Stimulated activated naive CD8-positive, alpha-beta T cell treated with anti-CD3 and anti-CD28 coated beads, Interleukin-15, Interleukin-2, amounts not matched to agents 100 ng/mL and 50 ng/mL, for 24 hours (primary cell): ENCODE measurements around the gene RHEB.

ENCODE experiments used
- H3K27ac Mint-ChIP-seq: one replicate; pipeline ENCODE4 v1.8.0; 2021; ENCODE audit warnings: mild to moderate bottlenecking, mixed read lengths
- H3K27me3 Mint-ChIP-seq: one replicate; pipeline ENCODE4 v1.8.0; 2021; ENCODE audit warnings: mixed read lengths
- H3K36me3 Mint-ChIP-seq: one replicate; pipeline ENCODE4 v1.8.0; 2021; ENCODE audit warnings: low read depth, mixed read lengths
- H3K4me1 Mint-ChIP-seq: one replicate; pipeline ENCODE4 v1.8.0; 2021; ENCODE audit warnings: low read depth, mixed read lengths
- H3K4me3 Mint-ChIP-seq: one replicate; pipeline ENCODE4 v1.8.0; 2021; ENCODE audit warnings: mild to moderate bottlenecking, mixed read lengths
- H3K9me3 Mint-ChIP-seq: one replicate; pipeline ENCODE4 v1.8.0; 2021; ENCODE audit warnings: mixed read lengths

The RHEB gene

DNA sequence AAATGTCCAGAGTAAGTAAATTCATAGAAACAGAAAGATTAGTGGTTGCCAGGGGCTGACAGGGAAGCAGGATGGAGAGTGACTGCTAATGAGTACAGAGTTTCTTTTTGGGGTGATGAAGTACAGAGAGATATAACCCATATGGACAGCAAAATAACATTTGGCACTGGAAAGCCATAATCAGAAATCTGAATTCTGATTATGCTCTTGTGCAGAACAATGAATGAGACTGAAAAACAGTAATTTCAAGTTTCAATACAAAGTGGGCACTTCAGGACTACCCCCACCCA, 4.5 kb downstream of the RHEB start:
- Mint-ChIP-seq H3K27me3 (no peaks in the 10 kb centered on the region), H3K27ac (peak overlapping the region; percentile 53), H3K4me3 (peak overlapping the region; percentile 5), H3K36me3 (peaks cover 33% of the 10 kb centered on the region), H3K9me3 (no peaks in the 10 kb centered on the region), H3K4me1 (peaks cover 83% of the 10 kb centered on the region)

DNA sequence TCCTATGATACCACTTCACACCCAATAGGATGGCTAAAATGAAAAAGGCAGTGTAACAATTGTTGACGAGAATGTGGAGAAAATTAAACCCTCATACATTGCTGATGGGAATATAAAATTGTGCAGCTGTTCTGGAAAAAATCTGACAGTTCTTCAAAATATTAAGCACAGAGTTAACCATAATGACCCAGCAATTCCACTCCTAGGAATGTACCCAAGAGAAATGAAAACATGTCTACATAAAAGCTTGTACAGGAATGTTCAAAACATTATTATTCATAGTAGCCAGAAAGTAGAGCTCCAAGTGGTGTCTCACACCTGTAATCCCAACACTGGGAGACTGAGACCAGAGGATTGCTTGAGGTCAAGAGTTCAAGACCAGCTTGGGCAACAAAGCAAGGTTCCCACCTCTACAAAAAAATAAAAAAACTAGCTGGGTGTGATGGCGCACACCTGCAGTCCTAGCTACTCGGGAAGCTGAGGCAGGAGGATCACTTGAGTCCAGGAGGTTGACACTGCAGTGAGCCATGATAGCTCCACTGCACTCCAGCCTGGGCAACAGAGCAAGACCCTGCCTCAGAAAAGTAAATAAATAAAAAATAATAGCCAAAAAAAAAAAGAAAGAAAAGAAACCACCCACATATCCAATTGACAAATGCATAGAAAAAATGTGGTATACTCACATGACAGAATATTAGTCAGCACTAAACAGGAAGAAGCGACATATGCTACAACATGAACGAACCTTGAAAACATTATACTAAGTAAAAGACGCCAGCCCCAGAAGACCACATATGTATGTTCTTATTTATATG, 5.0 kb downstream of the RHEB start:
- H3K27ac Mint-ChIP-seq = peak overlapping the region; percentile 53
- H3K27me3 Mint-ChIP-seq = no peaks in the 10 kb centered on the region
- H3K4me3 Mint-ChIP-seq = no peak overlapping the region
- H3K4me1 Mint-ChIP-seq = peaks cover 83% of the 10 kb centered on the region
- H3K36me3 Mint-ChIP-seq = peaks cover 33% of the 10 kb centered on the region
- no peaks in the 10 kb centered on the region for H3K9me3 Mint-ChIP-seq

DNA sequence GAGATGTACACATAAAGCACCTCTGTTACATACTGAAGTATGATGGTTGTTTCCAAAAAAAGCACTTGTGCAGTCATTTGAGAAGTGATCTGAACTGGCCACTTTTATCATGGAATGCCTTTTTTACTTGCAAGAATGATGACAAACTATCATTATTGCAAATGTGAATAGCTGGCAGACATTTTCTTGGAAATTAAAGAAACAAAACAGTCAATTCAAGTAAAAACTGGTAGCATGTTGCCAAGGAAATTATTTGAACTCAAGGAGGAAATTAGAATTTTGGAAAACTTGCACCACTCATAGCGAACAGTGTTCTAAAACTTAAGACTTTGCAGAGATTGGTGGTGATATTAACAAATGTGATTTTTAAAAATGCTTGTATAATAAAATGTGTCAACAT, 6.6 kb downstream of the RHEB start:
- Mint-ChIP-seq H3K27me3 (no peaks in the 10 kb centered on the region), H3K9me3 (no peaks in the 10 kb centered on the region), H3K4me3 (no peak overlapping the region), H3K36me3 (peaks cover 28% of the 10 kb centered on the region), H3K27ac (no peak overlapping the region), H3K4me1 (peaks cover 89% of the 10 kb centered on the region)

DNA sequence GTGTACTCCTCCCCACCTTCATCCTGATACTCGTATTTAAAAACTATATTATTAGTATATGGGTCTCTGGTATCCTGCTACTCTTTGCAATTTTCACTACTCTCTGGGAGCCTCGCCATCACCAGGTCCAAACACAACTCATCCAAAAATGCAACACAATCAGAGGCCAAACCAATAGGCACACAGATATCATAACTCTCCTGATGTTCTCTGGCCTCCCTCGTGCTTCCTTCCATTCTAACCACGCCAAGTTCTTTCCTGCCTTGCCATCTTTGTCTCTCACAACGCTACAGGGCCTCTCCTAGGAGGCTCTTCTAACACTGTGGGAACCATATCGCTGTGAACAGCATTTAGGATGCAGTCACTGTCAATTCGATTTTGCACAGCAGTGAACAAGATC, 7.3 kb downstream of the RHEB start:
- Mint-ChIP-seq H3K4me3 (no peak overlapping the region), H3K4me1 (peaks cover 86% of the 10 kb centered on the region), H3K9me3 (no peaks in the 10 kb centered on the region), H3K27me3 (no peaks in the 10 kb centered on the region), H3K36me3 (peaks cover 24% of the 10 kb centered on the region), H3K27ac (no peak overlapping the region)

DNA sequence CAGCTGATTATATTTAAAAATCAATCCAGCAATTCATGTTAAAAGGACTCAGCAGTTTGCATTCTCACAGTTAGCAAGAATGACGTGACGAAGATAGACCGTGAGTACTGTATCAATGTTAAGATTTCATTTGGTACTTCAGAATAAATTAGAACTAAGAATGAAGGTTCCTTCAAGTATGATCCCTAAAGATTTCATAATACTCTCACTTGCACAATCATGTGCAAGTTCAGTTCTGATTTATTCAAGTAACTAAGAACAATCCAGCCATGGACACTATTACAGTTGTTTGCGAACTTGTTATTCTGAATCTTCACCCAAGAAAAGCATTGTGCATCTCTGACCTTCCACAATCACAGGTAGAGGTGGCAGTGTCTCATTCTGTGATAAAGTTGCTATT, 7.7 kb downstream of the RHEB start:
- Mint-ChIP-seq H3K27ac (no peak overlapping the region), H3K4me1 (peaks cover 86% of the 10 kb centered on the region), H3K36me3 (peaks cover 24% of the 10 kb centered on the region), H3K9me3 (no peaks in the 10 kb centered on the region), H3K27me3 (no peaks in the 10 kb centered on the region), H3K4me3 (no peak overlapping the region)

DNA sequence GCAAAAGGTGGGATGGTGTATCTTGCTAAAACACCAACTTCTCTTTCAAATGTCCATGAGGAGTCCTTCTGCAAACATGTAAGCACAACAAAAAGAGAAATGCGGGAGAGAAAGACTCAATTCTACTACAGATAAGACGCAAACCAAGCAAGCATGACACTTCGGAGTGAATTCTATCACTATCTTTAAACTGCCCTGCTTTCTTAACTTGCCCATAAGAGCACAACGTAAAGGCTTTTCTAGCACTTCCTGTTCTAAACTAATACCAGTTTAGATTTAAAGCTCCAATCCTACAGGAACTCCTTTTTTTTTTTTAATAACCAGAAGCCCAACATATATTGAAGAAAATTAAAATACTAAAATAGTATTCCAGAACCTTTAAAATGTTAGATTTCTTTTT, 8.4 kb downstream of the RHEB start:
- H3K4me1 Mint-ChIP-seq = peaks cover 83% of the 10 kb centered on the region
- no peak overlapping the region for H3K27ac Mint-ChIP-seq
- no peaks in the 10 kb centered on the region for H3K27me3 Mint-ChIP-seq
- no peak overlapping the region for H3K4me3 Mint-ChIP-seq
- H3K9me3 Mint-ChIP-seq = no peaks in the 10 kb centered on the region
- H3K36me3 Mint-ChIP-seq = peaks cover 24% of the 10 kb centered on the region

DNA sequence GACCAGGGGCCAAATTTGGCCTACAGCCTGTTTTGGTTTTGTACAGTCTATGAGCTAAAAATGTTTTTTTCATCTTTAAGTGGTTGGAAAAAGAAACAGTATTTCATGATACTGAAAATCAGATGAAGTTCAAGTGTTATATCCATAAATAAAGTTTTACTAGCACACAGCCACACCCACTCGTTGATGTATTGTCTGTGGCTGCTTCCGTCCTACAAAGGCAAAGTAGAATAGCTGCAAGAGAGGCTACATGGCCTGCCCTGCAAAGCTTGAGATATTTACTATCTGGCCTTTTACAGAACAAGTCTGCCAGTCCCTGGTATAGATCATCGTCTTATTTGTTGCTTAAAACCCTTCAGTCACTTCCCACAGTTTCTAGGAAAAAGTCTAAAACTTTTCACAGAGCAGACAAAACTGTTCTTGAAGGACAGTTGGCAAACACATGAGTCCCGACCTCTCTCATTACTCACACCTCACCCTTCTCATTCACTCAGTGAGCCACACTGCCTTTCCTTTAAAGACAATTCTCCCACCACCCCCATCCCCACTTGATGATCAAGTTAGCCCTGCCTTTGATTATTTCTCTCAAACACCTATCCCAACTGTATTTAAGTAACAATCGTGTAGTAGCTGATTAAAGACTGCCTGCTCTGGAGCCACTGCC, 9.9 kb downstream of the RHEB start:
- H3K27me3 Mint-ChIP-seq = no peaks in the 10 kb centered on the region
- H3K36me3 Mint-ChIP-seq = peaks cover 24% of the 10 kb centered on the region
- H3K27ac Mint-ChIP-seq = no peak overlapping the region
- no peaks in the 10 kb centered on the region for H3K9me3 Mint-ChIP-seq
- H3K4me3 Mint-ChIP-seq = no peak overlapping the region
- H3K4me1 Mint-ChIP-seq = peaks cover 80% of the 10 kb centered on the region

DNA sequence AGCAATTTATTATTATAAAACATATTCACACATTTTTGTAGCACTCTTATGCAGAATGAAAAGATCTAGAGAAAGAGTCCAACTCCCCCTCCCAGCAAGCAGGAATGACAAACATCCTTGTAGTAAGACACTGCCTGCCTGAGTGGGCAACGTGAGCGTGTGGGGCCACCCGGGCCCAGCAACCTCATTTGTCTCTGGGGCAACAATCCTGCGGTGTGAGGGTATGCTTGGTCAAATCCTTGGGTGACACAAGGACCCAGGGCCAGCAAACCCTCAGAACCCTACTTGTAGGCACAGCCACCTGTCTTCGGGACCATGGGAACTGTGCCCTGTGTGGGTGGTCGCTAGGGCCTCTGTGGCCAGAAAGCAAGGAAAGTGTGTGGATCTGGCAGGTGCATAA, 10.7 kb downstream of the RHEB start:
- Mint-ChIP-seq H3K36me3 (peaks cover 17% of the 10 kb centered on the region), H3K27ac (no peak overlapping the region), H3K4me3 (no peak overlapping the region), H3K27me3 (no peaks in the 10 kb centered on the region), H3K9me3 (no peaks in the 10 kb centered on the region), H3K4me1 (peaks cover 80% of the 10 kb centered on the region)

DNA sequence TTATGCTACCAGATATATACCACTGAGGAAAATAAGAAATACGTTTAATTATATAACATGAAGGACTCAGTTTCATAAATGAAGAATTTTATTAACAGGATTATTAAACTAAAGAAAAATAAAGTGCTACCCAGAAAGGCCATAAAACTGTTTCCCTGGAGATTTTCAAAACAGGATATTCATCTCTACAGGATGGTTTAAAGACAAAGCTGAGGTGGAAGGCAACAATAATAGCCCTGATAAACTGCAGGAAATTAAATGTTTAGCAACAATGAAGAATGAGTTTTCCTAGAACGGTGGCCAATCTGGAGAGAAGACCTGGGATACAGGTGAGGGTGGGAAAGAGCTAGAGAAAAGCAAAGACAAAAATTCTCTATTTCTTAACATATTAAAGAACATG, 11.9 kb downstream of the RHEB start:
- no peak overlapping the region for H3K4me3 Mint-ChIP-seq
- H3K27me3 Mint-ChIP-seq = no peaks in the 10 kb centered on the region
- H3K36me3 Mint-ChIP-seq = peaks cover 10% of the 10 kb centered on the region
- peaks cover 77% of the 10 kb centered on the region for H3K4me1 Mint-ChIP-seq
- no peak overlapping the region for H3K27ac Mint-ChIP-seq
- no peaks in the 10 kb centered on the region for H3K9me3 Mint-ChIP-seq

DNA sequence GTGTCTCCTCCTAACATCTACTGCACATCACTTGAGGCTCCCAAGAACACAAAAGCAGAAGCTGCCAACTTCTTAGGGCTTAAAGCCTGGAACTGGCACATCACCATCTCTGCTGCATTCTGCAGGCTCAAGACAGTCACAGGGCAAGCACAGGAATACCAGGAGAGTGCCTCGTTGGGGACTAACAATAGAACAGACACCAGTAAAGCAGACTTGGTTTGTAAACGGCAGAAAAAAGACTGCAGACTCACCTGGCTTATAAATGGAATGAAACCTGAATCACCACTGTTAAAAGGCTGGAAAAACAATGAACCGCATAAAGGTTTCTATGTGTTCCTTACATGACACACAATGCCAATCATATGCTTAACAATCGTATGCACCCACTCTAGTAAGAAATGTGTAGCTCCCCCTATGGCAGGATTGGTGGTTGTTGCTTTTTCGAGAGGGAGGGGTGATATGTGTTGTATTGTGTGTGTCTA, 12.8 kb downstream of the RHEB start:
- H3K4me1 Mint-ChIP-seq = peaks cover 73% of the 10 kb centered on the region
- H3K9me3 Mint-ChIP-seq = no peaks in the 10 kb centered on the region
- no peak overlapping the region for H3K27ac Mint-ChIP-seq
- H3K27me3 Mint-ChIP-seq = no peaks in the 10 kb centered on the region
- H3K4me3 Mint-ChIP-seq = no peak overlapping the region
- H3K36me3 Mint-ChIP-seq = peaks cover 7% of the 10 kb centered on the region

DNA sequence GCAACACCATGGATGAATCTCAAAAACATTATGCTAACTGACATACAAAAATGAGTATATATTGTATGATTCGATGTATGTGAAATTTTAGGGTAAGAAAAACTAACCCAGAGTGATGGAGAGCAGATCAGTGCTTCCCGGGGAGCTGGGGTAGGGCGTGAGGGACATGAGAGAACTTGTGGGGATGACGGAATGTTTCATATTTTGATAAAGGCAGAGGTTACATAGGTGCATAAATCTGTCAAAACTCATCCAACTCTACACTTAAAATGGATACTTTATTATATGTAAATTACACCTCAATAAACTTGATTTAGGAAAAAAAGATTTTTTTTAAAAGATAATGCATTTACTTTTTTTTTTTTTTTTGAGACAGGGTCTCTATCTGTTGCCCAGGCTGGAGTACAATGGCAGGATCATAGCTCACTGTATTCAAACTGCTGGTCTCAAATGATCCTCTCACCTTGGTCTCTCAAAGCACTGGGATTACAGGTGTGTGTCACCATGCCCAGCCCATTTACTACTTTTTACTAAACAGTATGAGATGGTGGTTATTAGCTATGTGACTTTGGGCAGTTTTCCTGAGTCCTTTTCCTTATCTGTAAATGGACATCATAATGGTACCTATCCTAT, 13.7 kb downstream of the RHEB start:
- Mint-ChIP-seq H3K9me3 (no peaks in the 10 kb centered on the region), H3K36me3 (peaks cover 10% of the 10 kb centered on the region), H3K27ac (no peak overlapping the region), H3K4me1 (peaks cover 72% of the 10 kb centered on the region), H3K27me3 (no peaks in the 10 kb centered on the region), H3K4me3 (no peak overlapping the region)

DNA sequence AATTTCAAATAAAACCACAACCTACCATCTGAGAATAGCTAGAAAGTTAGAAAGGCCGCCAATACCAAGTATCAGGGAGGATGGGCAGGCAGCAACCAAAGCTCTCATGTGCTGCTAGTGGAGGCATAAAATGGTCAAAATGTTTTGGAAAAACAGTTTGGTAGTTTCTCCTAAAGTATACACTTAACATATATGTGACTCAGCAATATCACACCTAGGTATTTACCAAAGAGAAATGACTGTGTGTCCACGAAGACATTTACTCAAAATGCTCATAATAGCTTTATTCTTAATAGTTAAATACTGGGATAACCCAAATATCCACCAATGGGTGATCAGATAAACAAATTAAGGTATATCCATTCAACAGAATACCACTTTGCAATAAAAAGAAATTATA, 14.3 kb downstream of the RHEB start:
- Mint-ChIP-seq H3K4me3 (no peak overlapping the region), H3K27ac (no peak overlapping the region), H3K36me3 (peaks cover 10% of the 10 kb centered on the region), H3K27me3 (no peaks in the 10 kb centered on the region), H3K4me1 (peaks cover 69% of the 10 kb centered on the region), H3K9me3 (no peaks in the 10 kb centered on the region)

DNA sequence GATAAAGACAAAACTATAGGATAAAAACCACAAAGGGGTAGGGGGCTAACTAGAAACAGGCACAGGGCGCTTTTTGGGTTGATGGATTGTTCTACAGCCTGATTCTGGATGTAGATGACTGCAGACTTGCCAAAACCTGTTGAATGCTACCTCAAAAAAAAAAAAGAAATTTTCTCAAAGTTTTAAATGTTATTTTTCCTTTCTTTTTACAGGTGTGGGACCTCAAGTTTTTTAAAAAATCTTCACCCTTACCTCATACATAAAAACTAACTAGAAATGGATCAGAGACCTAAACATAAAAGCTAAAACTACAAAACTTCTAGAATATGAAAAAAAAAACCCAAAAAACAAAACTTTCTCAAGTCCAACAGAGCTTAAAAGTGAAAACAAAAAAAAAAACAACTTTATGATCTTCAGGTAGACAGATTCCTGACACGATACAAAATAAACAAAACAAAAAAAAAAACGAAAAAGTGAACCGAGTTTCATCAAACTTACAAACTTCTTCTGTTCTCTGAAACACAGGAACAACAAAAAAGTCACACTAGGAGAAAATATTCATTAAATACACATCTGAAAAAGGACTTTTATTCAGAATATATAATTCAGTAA, 14.9 kb downstream of the RHEB start:
- Mint-ChIP-seq H3K9me3 (no peaks in the 10 kb centered on the region), H3K36me3 (peaks cover 10% of the 10 kb centered on the region), H3K4me1 (peaks cover 69% of the 10 kb centered on the region), H3K27me3 (no peaks in the 10 kb centered on the region), H3K4me3 (no peak overlapping the region), H3K27ac (no peak overlapping the region)

DNA sequence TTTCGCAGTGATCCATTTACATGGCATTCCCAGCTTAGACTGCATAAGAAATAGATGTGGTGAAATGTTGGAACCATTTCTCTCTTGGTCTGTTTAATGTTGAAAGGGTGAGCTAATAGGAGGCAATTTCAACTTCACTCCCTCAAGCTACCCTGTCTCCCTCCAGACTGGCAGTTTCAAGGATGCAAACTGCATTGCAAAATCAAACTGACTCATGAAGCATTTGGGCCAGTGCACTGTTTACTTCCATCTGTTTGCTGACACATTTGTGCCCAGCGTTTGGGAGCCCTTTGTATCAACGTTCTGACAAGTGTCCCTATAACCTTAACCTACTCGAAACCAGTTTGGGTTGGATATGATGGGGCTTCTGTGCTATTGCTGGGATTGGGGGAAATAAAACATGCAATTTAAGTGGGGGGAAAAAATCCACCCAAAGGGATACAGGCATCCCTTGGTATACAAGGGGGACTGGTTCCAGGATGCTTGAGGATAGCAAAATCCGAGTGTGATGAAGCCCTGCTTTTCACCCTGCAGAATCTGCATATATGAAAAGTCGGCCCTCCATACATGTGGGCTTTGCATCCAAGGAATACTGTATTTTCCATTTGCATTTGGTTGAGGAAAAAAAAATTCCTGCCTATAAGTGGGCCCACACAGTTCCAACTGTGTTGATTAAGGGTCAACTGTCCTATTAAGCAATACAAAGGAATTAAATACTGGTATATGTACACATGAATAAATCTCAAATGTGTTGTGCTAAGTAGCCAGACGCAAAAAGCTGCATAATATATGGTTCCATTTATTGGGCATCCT, 15.6 kb downstream of the RHEB start:
- Mint-ChIP-seq H3K4me3 (no peak overlapping the region), H3K36me3 (peaks cover 10% of the 10 kb centered on the region), H3K9me3 (no peaks in the 10 kb centered on the region), H3K27me3 (no peaks in the 10 kb centered on the region), H3K27ac (no peak overlapping the region), H3K4me1 (peaks cover 68% of the 10 kb centered on the region)
